GM12801 (cell line): ENCODE data around the gene PPM1H.

Experiments used
- TF ChIP-seq, protein P1 (sequence below): IDR thresholded peaks from one replicate; pipeline ENCODE4 v1.5.1; 2011; ENCODE audit warnings: control low read depth; ENCODE audit not compliant: insufficient read length; ENCODE audit errors: extremely low read depth

The PPM1H gene

DNA sequence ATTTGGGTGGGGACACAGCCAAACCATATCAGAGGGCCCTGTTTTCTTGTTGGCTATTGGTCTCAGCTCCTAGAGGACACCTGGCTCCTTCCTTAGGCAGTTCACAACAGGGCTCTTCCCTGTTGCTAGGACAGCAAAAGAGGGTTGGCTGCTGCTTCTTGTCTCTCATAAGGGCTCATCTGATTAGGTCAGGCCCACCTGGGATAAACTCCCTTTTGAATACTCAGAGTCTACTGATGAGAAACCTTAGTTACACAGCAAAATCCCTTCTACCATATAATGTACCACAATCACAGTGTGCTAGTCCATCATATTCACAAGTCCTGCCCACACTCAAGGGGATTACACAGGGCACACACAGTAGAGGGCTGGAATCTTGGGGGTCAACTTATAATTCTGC lies 49.7 kb downstream of the PPM1H start:
- TF ChIP-seq, protein P1, sequence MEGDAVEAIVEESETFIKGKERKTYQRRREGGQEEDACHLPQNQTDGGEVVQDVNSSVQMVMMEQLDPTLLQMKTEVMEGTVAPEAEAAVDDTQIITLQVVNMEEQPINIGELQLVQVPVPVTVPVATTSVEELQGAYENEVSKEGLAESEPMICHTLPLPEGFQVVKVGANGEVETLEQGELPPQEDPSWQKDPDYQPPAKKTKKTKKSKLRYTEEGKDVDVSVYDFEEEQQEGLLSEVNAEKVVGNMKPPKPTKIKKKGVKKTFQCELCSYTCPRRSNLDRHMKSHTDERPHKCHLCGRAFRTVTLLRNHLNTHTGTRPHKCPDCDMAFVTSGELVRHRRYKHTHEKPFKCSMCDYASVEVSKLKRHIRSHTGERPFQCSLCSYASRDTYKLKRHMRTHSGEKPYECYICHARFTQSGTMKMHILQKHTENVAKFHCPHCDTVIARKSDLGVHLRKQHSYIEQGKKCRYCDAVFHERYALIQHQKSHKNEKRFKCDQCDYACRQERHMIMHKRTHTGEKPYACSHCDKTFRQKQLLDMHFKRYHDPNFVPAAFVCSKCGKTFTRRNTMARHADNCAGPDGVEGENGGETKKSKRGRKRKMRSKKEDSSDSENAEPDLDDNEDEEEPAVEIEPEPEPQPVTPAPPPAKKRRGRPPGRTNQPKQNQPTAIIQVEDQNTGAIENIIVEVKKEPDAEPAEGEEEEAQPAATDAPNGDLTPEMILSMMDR: no peak

DNA sequence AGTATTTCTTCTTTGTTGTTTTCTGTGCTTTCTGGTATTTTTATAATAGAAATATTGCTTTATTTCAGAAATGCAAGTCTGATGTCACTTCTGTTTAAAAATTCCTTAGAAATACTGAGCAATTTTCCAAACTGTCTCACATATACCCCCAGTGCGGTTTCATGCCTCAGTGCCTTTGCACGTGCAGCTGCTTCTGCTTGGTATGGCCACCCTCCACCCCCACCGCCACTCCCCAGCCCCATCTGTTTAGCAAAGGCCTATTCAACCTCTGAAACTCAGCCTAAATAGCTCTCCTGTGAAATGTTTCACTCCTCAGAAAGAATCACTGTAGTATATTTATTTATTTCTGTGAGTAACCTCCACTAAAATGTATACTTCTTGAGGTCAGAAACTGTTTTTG lies 52.3 kb downstream of the PPM1H start:
- TF ChIP-seq, protein P1: no peak

DNA sequence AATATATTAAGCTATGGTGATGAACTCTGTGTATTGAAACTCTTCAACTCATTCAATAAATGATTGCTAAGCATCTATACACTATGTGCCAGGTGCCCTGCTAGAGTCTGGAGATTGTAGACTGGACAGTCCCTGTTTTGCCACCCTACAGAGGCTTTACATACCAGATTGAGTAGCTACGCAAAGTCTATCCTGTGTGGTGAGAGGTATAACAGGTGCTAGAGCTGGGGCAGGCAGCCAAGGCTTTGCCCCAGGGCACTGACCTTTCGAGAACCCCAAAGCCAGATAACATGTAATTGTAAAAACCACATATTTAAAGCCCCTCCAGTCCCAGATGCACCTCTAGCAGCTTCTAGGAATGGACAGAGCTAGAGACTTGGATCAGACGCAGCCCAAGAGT lies 52.8 kb downstream of the PPM1H start:
- TF ChIP-seq, protein P1: no peak

DNA sequence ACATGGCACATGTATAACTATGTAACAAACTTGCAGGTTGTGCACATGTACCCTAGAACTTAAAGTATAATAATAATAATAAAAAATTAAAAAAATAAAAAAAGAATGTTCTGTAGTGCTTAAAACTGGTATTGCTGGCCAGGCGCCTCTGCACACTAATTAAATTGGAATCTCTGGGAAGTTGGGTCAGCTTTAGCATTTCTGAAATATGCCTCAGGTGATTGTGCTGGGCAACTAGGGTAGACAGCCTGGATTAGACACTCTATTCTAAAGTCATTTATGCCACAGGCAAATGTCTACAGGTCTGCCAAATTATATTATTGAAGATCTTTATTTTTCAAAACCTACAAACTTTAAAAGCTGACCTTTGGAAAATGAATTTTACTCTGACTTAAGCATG lies 55.3 kb downstream of the PPM1H start:
- TF ChIP-seq, protein P1: no peak

DNA sequence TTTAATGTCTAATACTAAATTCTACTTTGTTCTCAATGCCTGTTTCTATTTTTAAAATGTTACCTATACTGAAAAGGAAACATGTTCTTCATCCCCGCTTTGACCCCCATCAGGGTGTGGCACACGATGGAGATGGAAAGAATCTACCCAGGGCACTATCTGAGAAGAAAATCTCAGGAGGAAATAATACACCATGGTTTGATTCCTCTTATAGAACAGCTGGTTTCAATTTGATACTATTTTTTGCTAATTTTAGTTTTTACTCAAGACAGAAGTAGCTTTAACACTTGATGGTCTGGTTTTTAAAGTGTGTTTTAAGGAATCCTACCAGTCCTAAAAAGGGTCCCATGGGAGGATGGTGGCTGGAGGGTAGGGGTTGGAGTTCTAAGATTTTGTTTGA lies 56.7 kb downstream of the PPM1H start:
- TF ChIP-seq, protein P1: no peak

DNA sequence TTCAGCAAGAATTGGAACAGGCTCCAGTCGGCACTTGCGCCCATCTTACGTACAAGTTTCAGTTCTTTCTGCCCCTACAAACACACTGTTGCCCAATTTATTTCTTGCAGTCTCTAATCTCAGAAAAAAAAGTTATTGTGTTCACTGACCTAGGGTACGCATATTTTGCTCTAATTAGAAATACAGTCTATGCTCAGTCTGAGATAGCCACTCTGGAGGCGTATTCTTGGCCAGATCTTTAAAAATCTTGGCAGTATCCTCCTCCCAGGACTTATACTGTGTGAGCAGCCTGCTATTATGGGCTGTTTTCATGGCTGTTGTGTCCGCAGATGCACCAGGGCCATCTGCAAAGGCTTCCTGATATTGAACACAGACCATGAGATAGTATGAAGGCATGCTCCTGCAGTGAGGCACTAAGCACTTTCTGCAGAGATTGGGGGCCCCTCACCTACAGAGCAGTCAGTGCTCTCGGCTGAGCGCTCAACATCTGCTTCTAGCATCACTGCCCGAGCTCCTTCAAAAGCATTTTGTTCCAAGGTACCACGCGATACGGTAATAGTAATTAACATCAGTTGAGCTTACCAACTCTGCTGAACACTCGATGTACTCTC lies 57.9 kb downstream of the PPM1H start:
- TF ChIP-seq, protein P1: no peak

DNA sequence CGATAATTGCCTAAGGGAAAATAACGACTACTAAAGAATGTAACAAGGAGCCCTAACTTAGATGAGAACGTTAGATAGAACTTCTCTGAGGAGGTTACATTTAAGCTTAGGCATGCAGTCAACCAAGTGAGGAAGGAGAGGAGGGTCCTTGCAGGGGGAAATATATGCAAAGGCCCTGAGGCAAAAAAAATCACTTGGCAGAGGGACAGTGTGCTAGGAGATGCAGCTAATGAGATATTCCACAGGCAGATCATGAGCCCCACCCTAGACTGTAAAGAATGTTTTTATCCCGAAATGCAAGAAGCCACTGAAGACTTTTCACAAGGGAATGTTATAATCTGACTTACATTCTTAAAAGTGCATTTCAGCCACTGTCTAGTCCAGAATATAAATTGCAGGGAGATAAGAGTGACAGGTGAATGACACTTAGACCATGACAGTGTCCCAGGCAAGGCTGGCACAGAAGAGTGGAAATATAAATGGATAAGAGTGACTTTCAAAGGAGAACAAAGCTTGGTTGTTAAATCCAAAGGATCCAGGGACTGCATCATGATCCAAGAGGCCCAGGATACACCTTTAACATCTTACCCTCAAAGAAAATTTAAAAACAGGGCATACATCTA lies 61.0 kb downstream of the PPM1H start:
- TF ChIP-seq, protein P1: no peak
